GM08714 (cell line): ENCODE measurements around the gene ASAP2.
A peak's percentile ranks its signal among the peaks of the same experiment; 100 is the strongest.

Experiments used
- H3K4me3 ChIP-seq: fragments of 200-500 bp; sonication (Bioruptor generic); 2 replicates; pipeline ENCODE4 v1.5.1; 2014; ENCODE audit warnings: mild to moderate bottlenecking, low read length, inconsistent platforms
- ZNF274 ChIP-seq: IDR thresholded peaks from 2 replicates; pipeline ENCODE4 v1.6.1; 2012; ENCODE audit warnings: mild to moderate bottlenecking, low read depth, low read length

ASAP2 gene

DNA sequence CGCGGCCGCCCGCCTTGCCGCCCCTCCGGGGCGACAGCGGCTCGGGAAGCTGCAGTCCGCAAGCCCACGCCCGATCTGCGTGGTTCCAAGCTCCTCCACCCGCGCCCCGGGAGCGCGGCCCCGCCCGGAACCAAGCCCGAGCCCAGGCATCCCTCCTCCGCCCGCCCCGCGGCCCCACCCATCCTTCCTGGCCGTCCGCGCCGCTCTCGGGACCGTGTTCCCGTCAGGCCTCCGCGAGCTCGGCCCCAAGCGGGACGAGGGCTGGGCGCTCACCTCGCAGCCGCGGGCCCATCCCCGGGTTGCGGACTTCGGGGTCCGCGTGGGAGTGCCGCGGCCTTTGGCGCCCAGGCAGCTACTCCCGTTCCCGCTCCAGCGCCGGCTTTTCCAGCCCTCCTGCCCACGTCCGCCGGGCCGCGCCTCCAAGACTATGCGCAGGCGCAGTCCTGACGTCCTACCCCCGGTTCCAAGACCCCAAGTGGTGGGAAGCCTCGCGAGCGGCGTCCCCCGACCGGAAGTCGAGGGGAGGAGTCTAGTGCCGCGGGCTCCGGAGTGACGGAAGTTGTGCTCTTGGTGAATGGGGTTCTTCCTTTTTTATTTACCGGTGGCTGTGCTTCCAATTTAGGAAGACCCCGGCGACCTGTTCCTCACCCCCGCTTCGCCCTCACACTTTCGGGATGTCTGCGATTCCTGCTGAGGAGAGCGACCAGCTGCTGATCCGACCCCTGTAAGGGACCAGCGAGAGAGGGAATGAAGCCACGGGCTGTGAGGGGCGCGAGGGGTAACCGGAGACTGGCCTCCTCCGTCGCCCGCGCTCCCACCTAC lies 216.7 kb downstream of the ASAP2 start, which contains the start of the genes CPSF3 and ITGB1BP1:
Gene CPSF3, plus strand, starts transcription at position 555 of the 822 bp plus-strand sequence. Its CDS starts 120 bp downstream, at position 675.
Gene ITGB1BP1, minus strand, starts transcription at position 429 of the 822 bp plus-strand sequence. CDS start 4,831 bp downstream, outside the sequence.
- peak within 1 kb of the TSS; percentile 78 for H3K4me3 ChIP-seq
- TF ChIP-seq ZNF274: no peak

- no peak for TF ChIP-seq ZNF274
- peak overlapping the region; percentile 78 for H3K4me3 ChIP-seq
Observed at GRCh38 chr2:9423922-9424272, 217.3 kb downstream of the ASAP2 start.

- no peak for TF ChIP-seq ZNF274
- peak overlapping the region; percentile 78 for H3K4me3 ChIP-seq
Observed at GRCh38 chr2:9424447-9425164, 218.0 kb downstream of the ASAP2 start.

- TF ChIP-seq ZNF274: no peak
- H3K4me3 ChIP-seq: no peak overlapping the region
Observed at GRCh38 chr2:9428965-9429577, 222.5 kb downstream of the ASAP2 start.

- TF ChIP-seq ZNF274: no peak
- H3K4me3 ChIP-seq: no peak overlapping the region
Observed at GRCh38 chr2:9430316-9431293, 224.0 kb downstream of the ASAP2 start.

DNA sequence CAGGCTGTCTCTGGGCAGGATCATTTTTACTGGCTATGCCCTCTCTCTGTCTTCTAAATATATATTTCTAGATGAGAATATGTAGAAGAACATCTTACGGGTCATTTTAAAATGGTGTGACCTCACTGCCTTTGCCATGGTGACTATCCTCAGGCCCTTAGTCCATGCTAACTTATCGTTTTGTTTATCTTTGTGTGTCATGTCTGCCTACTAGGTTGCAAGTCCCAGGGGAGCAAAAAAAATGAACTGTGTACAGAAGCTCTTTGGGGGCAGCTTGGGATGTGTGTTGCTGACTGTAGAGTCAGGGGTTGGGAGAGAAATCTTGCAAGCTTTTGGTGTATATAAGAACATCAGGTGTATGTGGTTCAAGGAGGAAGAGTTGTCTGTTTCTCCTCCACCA lies 227.9 kb downstream of the ASAP2 start:
- no peak for TF ChIP-seq ZNF274
- H3K4me3 ChIP-seq: no peak overlapping the region

DNA sequence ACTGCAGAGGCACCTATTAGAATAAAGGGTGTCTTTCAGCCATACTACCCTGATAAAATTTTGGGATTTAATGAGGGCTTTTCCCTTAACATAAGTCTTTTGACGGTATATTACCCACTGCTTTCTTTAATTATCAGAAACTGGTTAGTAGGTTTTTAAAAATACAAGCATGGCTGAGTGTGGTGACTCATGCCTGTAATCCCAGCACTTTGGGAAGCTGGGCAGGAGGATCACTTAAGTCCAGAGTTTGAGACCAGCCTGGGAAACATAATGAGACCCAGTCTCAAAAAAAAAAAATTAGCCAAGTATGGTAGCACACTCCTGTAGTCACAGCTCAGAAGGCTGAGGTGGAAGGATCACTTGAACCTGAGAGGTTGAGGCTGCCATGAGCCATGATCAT lies 232.9 kb downstream of the ASAP2 start:
- H3K4me3 ChIP-seq: no peak overlapping the region
- TF ChIP-seq ZNF274: no peak

GRCh38 chr2:9440058-9440727 lies 233.6 kb downstream of the ASAP2 start:
- no peak for TF ChIP-seq ZNF274
- H3K4me3 ChIP-seq: no peak overlapping the region

DNA sequence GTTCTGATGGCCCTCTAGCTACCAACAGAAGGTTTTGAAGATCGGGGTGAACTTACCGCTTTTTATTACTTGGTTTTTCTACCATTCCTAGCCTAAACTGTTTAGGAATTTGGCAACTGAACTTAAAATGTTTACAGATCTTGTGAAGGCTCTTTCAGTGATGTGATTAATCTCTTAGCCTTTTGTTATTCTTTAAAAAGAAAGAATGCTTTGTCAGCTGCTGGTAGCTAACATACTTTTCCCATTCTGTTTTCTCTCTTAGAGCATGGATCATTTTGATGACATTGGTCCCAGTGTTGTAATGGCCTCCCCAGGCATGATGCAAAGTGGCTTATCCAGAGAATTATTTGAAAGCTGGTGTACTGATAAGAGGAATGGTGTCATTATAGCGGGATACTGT lies 234.9 kb downstream of the ASAP2 start:
- TF ChIP-seq ZNF274: no peak
- H3K4me3 ChIP-seq: no peak overlapping the region

DNA sequence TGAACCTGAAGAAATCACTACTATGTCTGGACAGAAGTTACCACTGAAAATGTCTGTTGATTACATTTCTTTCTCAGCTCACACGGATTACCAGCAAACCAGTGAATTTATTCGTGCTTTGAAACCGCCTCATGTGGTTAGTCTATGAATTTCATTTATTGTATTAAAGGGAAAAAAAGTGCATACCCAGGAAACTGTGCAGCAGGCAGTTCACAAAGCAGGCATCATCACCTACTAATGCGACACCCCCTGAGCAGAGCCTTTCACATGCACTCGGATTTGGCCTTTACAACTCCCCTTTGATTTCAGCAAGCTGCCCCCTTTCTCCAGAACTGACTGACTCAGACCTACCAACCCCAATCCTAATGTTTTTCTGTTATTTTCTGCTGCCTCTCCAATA lies 236.9 kb downstream of the ASAP2 start:
- no peak for TF ChIP-seq ZNF274
- H3K4me3 ChIP-seq: no peak overlapping the region

DNA sequence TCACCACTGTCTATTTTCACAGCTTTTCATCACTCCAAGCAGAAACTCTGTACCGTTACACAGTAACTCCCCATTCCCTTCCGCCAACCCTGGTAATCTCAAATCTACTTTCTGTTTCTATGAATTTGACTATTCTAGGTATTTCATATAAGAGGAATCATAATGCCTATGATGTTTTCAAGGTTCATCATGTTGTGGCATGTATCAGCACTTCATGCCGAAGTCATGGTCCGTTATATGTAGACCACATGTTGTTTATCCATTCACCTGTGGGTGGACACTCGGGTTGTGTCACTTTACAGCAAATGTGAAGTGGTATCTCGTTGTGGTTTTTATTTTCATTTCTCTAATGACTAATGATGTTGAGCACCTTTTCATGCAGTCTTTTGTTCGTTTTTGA lies 238.5 kb downstream of the ASAP2 start:
- H3K4me3 ChIP-seq: no peak overlapping the region
- TF ChIP-seq ZNF274: no peak

GRCh38 chr2:9451231-9451630 lies 244.6 kb downstream of the ASAP2 start:
- no peak for TF ChIP-seq ZNF274
- H3K4me3 ChIP-seq: no peak overlapping the region
